ENCODE measurements around the gene SLC16A9. TPM values are rescaled to one million over a fixed set of nuclear protein-coding genes. Genes with fewer than 3 reads are reported as not detected.
"Not testable (repeated sequence)": the region's sequence is repeated elsewhere in the genome, so short reads cannot be mapped to it uniquely, and the experiment has no call there.

The SLC16A9 gene
- total and polyA plus RNA-seq, 12 donors: 0.12 to 3.3 (median 2.0) TPM

DNA sequence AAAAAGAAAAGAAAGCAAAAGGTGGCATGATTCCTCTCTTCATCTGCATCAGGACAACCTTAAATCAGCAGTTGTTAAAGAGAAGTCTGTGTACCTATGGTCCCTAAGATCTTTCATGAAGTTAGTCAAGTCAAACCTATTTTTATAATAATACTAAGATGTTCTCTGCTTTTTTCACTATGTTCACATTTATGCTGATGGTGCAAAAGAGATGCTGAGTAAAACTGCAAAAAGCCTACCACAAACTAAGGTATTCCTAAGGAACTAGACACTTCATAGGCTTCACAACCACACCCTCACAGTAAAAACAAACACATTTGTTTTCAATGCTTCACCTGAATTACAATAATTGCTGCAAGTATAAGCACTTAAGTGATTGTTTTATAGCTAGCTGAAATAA, 43.3 kb downstream of the SLC16A9 start:
- Histone ChIP-seq H3K9me3 (peaks cover 0 to 22% (median 0%) of the 10 kb centered on the region in 11 donors), H3K27ac (no peak overlapping the region), H3K36me3 (peaks cover 0 to 9% (median 0%) of the 10 kb centered on the region in 9 donors), H3K4me1 (no peaks in the 10 kb centered on the region), H3K27me3 (no peaks in the 10 kb centered on the region), H3K4me3 (no peak overlapping the region)
- no peak for DNase-seq
- no peak for ATAC-seq
- intact Hi-C loops (cut with DNase I): no loop called here
- TF ChIP-seq, protein P1, sequence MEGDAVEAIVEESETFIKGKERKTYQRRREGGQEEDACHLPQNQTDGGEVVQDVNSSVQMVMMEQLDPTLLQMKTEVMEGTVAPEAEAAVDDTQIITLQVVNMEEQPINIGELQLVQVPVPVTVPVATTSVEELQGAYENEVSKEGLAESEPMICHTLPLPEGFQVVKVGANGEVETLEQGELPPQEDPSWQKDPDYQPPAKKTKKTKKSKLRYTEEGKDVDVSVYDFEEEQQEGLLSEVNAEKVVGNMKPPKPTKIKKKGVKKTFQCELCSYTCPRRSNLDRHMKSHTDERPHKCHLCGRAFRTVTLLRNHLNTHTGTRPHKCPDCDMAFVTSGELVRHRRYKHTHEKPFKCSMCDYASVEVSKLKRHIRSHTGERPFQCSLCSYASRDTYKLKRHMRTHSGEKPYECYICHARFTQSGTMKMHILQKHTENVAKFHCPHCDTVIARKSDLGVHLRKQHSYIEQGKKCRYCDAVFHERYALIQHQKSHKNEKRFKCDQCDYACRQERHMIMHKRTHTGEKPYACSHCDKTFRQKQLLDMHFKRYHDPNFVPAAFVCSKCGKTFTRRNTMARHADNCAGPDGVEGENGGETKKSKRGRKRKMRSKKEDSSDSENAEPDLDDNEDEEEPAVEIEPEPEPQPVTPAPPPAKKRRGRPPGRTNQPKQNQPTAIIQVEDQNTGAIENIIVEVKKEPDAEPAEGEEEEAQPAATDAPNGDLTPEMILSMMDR (IDR thresholded peaks at IDR 0.05): no peak

DNA sequence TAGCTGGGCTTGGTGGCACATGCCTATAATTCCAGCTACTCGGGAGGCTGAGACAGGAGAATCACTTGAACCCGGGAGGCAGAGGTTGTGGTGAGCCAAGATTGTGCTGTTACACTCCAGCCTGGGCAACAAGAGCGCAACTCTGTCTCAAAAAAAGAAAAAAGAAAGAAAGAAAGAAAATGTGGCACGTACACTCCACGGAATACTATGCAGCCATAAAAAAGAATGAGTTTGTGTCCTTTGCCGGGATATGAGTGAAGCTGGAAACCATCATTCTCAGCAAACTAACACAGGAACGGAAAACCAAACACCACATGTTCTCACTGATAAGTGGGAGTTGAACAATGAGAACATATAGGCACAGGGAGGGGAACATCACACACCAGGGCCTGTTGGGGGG, 46.4 kb downstream of the SLC16A9 start:
- 95 to 97% methylated on average over 7 of the region's 7 CpGs for WGBS, 2 donors

DNA sequence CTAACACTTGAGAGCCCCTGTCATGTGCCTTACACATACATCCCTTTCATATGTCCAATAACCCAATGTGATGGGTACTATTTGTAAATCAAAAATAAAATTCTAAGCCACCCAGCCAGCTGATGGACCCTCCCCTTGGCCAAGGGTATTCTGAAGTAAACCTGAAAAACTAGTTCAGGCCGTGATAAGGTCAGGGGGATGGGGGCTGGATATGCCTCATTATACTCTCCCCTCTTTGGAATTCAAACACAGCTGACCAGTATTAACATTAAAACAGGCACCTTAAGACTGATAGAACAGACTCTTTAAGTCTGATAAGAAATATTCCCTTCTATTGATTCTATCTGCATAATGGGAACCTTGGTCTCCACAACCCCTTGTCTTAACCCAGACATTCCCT, 51.9 kb downstream of the SLC16A9 start:
- TF ChIP-seq, protein P1 (IDR thresholded peaks at IDR 0.05): no peak
- Histone ChIP-seq H3K4me3 (no peak overlapping the region), H3K36me3 (no peaks in the 10 kb centered on the region), H3K9me3 (peaks cover 0 to 12% (median 0%) of the 10 kb centered on the region in 11 donors), H3K27me3 (no peaks in the 10 kb centered on the region), H3K27ac (no peak overlapping the region), H3K4me1 (no peaks in the 10 kb centered on the region)
- WGBS, 2 donors: 88% methylated on average over 1 of the region's 1 CpG
- DNase-seq: no peak
- intact Hi-C loops (cut with DNase I): no loop called here
- no peak for ATAC-seq

More for the DNA sequence above, 46.4 kb downstream of the SLC16A9 start:
- H3K27me3 ChIP-seq; H3K36me3 ChIP-seq; H3K4me1 ChIP-seq; intact Hi-C loops (cut with DNase I); H3K4me3 ChIP-seq; ATAC-seq; H3K27ac ChIP-seq; DNase-seq: not testable (repeated sequence)
- peaks cover 0 to 31% (median 0%) of the 10 kb centered on the region in 11 donors for H3K9me3 ChIP-seq

DNA sequence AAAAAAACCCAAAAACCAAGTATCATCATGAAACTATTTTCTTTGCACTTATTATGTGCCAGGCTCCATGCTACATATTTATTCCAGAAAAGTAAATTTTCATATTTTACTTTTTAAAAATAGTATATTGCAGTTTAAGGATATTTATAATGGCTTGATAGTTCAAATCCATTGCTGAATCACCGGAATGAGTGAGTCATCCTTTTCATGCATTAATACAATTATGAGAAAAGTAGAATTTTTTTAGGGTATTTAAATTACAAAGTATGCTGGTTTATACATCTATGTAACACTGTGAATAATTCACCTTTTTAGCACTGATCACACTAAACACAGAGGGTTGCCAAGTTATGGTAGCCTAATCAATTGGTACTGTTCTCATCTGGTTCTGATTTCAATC, 54.3 kb downstream of the SLC16A9 start:
- Histone ChIP-seq H3K27ac (no peak overlapping the region), H3K9me3 (peaks cover 0 to 10% (median 0%) of the 10 kb centered on the region in 11 donors), H3K27me3 (no peaks in the 10 kb centered on the region), H3K4me3 (no peak overlapping the region), H3K4me1 (no peaks in the 10 kb centered on the region), H3K36me3 (no peaks in the 10 kb centered on the region)
- WGBS, 2 donors: 88 to 95% methylated on average over 1 of the region's 1 CpG
- ATAC-seq (no peak), DNase-seq (no peak)
- TF ChIP-seq, protein P1 (IDR thresholded peaks at IDR 0.05): no peak
- intact Hi-C loops (cut with DNase I): no loop called here

DNA sequence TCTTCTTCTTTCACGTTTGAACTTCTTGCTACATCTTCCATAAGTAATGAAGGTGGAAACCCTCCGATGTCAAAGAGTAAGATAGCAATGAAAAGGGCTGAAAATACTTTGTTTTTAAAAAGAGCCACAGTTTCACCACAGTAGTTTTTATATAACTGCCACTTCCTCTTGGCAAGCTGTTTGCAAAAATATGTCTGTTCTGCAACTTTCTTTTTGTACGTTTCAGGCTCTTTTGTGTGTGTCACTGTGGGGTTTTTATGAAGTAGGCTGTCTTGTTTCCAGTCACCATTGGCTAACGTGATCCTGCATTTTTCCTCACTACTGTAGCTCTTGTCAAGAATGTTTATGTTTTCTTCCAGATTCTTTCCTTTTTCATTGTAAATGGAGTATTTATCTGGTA, 55.6 kb downstream of the SLC16A9 start:
- H3K9me3 ChIP-seq: peaks cover 0 to 2% (median 0%) of the 10 kb centered on the region in 11 donors
- intact Hi-C loops (cut with DNase I): loop anchor here in 1 of 10 donors (5.0 kb wide), 1 partner anchor 48 kb away; no protein-coding TSS in a partner anchor
- H3K4me3 ChIP-seq: no peak overlapping the region
- no peak overlapping the region for H3K27ac ChIP-seq
- no peaks in the 10 kb centered on the region for H3K4me1 ChIP-seq
- H3K36me3 ChIP-seq: no peaks in the 10 kb centered on the region
- ATAC-seq (peak in 1 of 8 donors; percentile 29), DNase-seq (no peak)
- WGBS, 2 donors: 58 to 68% methylated on average over 4 of the region's 4 CpGs
- H3K27me3 ChIP-seq: no peaks in the 10 kb centered on the region
- TF ChIP-seq, protein P1 (IDR thresholded peaks at IDR 0.05): no peak
